GM12892 (cell line): ENCODE results near the gene ABLIM2.

Experiments
- DNase-seq: peaks from one replicate; pipeline ENCODE4 v3.0.0; 2011; ENCODE audit not compliant: insufficient read length
- FAIRE-seq: peaks from 2 replicates; lab custom pipeline; 2011; peaks lifted over from hg19 to GRCh38; lab: Jason Lieb, UNC
- POLR2A ChIP-seq: IDR thresholded peaks from 2 replicates; pipeline ENCODE4 v1.6.1; 2011; ENCODE audit warnings: low read depth, low read length, control low read depth
- POLR2AphosphoS5 ChIP-seq: IDR thresholded peaks from 2 replicates; pipeline ENCODE4 v1.6.1; 2011; ENCODE audit warnings: low read depth, low read length, control low read depth
- TAF1 ChIP-seq: IDR thresholded peaks from 2 replicates; pipeline ENCODE4 v1.6.1; 2011; ENCODE audit warnings: low read depth, mild to moderate bottlenecking, control low read depth, low read length, borderline replicate concordance

Gene ABLIM2

GRCh38 chr4:8129785-8130184 is 28.8 kb downstream of the ABLIM2 start:
- no peak for FAIRE-seq
- TF ChIP-seq TAF1 (no peak), POLR2AphosphoS5 (no peak), POLR2A (no peak)
- DNase-seq, result no peak

DNA sequence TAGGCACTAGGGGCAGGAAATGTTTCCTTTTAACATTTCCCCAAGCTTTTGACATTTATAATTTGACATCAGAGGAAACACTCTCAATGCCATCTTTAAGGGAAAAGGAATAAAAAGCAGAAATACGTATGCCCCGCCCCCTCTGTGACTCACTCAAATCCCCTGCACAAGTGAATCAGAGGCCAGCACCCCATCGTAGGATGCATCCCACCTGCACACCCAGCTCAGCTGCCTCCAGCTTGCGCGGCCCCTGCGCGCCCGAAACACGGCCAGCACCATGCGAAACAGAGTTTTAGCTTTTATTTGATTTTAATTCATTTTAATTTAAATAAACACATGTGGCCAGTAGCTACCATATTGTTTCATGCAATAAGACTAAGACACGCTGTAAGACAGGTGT is 29.5 kb downstream of the ABLIM2 start:
- TF ChIP-seq TAF1 (no peak), POLR2AphosphoS5 (no peak), POLR2A (no peak)
- no peak for FAIRE-seq
- no peak for DNase-seq

GRCh38 chr4:8128100-8128856 is 30.3 kb downstream of the ABLIM2 start:
- FAIRE-seq (no peak), DNase-seq (no peak)
- TF ChIP-seq TAF1, result no peak
- no peak for TF ChIP-seq POLR2AphosphoS5
- no peak for TF ChIP-seq POLR2A

DNA sequence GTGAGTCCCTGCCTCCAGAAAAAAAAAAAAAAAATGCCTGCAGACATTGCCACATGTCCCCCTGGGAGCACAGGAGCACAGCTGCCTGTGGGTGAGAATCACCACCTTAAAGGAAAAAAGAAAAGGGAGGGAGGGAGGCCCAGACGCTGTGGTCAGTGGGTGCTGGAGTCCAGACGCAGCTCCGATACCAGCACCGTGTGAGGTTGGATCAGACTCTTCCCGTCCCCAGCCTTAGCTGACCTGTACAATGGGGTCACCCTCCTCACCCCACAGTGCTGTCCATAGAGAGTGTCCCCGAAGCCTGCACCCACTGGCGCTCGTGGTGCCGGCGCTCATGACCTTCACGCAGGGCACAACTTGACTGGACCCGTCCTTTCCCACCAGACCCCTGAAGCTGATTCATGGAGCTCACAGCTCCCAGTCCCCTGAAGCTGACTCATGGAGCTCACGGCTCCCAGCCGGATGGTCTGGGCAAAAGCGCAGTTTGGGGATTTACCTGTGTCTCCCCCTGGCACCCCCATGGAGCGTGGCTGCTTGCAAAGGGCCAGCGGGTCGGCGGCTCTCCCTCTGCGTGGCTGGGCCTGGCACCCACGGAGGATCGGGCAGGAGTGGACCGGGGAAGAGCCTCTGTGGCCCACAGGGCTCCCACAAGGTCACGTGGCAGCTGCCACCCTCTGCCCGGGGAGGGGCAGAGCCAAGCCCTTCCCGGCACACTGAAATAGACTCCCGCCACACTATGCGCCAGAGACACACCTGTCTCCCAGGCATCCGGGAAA is 31.4 kb downstream of the ABLIM2 start:
- DNase-seq, result no peak
- FAIRE-seq, result no peak

DNA sequence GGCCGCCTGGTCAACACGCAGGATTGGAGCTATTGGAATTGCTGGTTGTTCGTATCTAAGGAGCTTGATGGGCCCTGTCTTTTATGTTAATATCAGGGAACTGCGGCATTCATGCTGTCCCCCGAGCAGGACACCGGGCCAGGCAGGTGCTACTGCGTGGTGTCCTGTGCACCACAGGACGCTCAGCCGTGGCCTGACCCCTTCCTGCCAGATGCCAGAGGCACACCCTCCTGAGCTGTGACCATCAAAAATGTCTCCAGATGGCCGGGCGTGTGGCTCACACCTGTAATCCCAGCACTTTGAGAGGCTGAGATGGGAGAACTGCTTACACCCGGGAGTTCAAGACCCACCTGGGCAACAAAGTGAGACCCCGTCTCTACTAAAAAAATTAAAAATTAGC is 32.1 kb downstream of the ABLIM2 start:
- TF ChIP-seq TAF1 (no peak), POLR2AphosphoS5 (no peak), POLR2A (no peak)
- DNase-seq, result no peak
- no peak for FAIRE-seq

More for the DNA sequence above, 31.4 kb downstream of the ABLIM2 start:
- TF ChIP-seq POLR2A (no peak), TAF1 (no peak), POLR2AphosphoS5 (no peak)

DNA sequence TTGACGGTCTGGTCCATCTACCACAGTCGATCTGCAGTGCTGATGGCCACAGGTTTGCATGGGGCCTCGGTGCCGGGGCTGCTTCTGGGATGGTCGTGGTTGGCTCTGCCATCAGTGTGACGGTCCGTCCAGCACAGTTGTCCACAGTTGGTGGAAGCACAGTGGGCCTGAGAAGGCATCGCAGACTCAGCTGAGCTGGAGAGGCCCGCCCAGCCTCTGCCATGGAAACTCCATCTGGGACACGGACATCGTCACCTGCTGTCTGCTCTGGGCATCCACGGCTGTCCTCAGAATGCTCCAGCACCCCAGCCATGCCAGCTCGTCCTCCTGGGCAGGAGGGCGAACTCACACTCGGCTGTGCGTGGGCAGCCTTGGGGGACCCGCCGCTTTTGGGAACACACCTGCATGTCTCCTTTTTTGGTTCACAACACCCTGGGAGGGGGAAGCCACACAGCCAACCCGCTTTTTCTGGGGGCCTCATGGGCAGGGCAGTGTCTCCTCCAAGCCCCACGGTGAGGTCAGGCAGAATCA is 33.0 kb downstream of the ABLIM2 start:
- no peak for DNase-seq
- no peak for FAIRE-seq
- no peak for TF ChIP-seq POLR2AphosphoS5
- no peak for TF ChIP-seq TAF1
- TF ChIP-seq POLR2A, result no peak

- DNase-seq (no peak), FAIRE-seq (no peak)
- TF ChIP-seq TAF1 (no peak), POLR2A (no peak), POLR2AphosphoS5 (no peak)
These were observed 34.7 kb downstream of the ABLIM2 start for GRCh38 chr4:8123870-8124269.

- DNase-seq (no peak), FAIRE-seq (no peak)
- TF ChIP-seq POLR2A (no peak), POLR2AphosphoS5 (no peak), TAF1 (no peak)
These were observed 35.2 kb downstream of the ABLIM2 start for GRCh38 chr4:8123389-8123788.

GRCh38 chr4:8122746-8123145 is 35.9 kb downstream of the ABLIM2 start:
- no peak for FAIRE-seq
- no peak for DNase-seq
- TF ChIP-seq POLR2AphosphoS5 (no peak), TAF1 (no peak), POLR2A (no peak)

GRCh38 chr4:8121292-8122015 is 37.2 kb downstream of the ABLIM2 start:
- DNase-seq, result no peak
- TF ChIP-seq POLR2AphosphoS5 (no peak), TAF1 (no peak), POLR2A (no peak)
- no peak for FAIRE-seq

GRCh38 chr4:8120501-8120900 is 38.1 kb downstream of the ABLIM2 start:
- TF ChIP-seq POLR2A, result no peak
- no peak for TF ChIP-seq TAF1
- no peak for TF ChIP-seq POLR2AphosphoS5
- DNase-seq (no peak), FAIRE-seq (no peak)

GRCh38 chr4:8119877-8120276 is 38.7 kb downstream of the ABLIM2 start:
- TF ChIP-seq TAF1 (no peak), POLR2A (no peak), POLR2AphosphoS5 (no peak)
- DNase-seq (no peak), FAIRE-seq (no peak)
